K562 (cell line): Measurements from ENCODE around the gene MMEL1. TPM values are rescaled to one million over a fixed set of nuclear protein-coding genes. Genes with fewer than 3 reads are reported as not detected.

Experiments
- ATAC-seq: fragments of 200-7000 bp; cut with Tn5 transposase; 3 replicates; pipeline ENCODE4 v1.9.1; 2020; ENCODE audit warnings: moderate library complexity
- BruUV-seq: library from RNA; stranded (reverse); fragments of 400-500 nt; replicated peaks from 2 replicates; lab custom pipeline; 2021; lab: Mats Ljungman, UMichigan
- CTCF ChIA-PET: fragments of 300-600 bp; formaldehyde crosslinking; extraction: SDS; loops from one replicate; lab custom pipeline; 2021; ENCODE audit warnings: low intra/inter-chr PET ratio; lab: Yijun Ruan, JAX
- POLR2A ChIA-PET: fragments of 300-600, 350-650 bp; sonication (Branson Sonifier 250); formaldehyde crosslinking; extraction: SDS; loops from one replicate; lab custom pipeline; 2021; ENCODE audit warnings: antibody characterized with exemption, inconsistent platforms; lab: Yijun Ruan, JAX
- DNase-seq, 4 experiments: peaks; one replicate each; pipeline versions ENCODE4 v3.0.0 to v3.0.0-alpha.2; 2011 to 2018; ENCODE audit warnings: low spot score in 3 of 4, mixed read lengths in 3 of 4; ENCODE audit errors: extremely low read depth in 1 of 4
- FAIRE-seq: peaks from 2 replicates; lab custom pipeline; 2011; peaks lifted over from hg19 to GRCh38; lab: Jason Lieb, UNC
- H2AFZ ChIP-seq: 2 replicates; pipeline ENCODE4 v1.6.0; 2011; ENCODE audit warnings: low read depth, low read length, control low read depth, inconsistent platforms
- H3K27ac ChIP-seq: fragments of 200-600 bp; 3 replicates; pipeline ENCODE4 v1.8.0; 2011; ENCODE audit warnings: low read depth, mild to moderate bottlenecking, control low read depth, inconsistent platforms, low read length, moderate library complexity, mixed read lengths; ENCODE audit errors: extremely low read depth
- H3K27me3 ChIP-seq, 2 experiments: fragments of 300-600 bp in 1 of 2; 2 replicates in 1 of 2; 3 replicates in 1 of 2; pipeline versions ENCODE4 v1.6.0 to v1.8.0; 2011; ENCODE audit warnings: inconsistent platforms in 2 of 2, low read length in 2 of 2, mild to moderate bottlenecking in 1 of 2, mixed read lengths in 1 of 2, moderate library complexity in 1 of 2; ENCODE audit not compliant: control insufficient read depth in 2 of 2, insufficient read depth in 2 of 2
- H3K36me3 ChIP-seq: fragments of 300-600 bp; 3 replicates; pipeline ENCODE4 v1.8.0; 2011; ENCODE audit warnings: mild to moderate bottlenecking, low read length, inconsistent platforms; ENCODE audit not compliant: control insufficient read depth, insufficient read depth
- H3K4me1 ChIP-seq, 2 experiments: fragments of 200-600 bp in 1 of 2; replicated peaks in 1 of 2; 2 replicates in 1 of 2; 3 replicates in 1 of 2; pipeline versions ENCODE4 v1.5.1 to v1.8.0; 2011; ENCODE audit warnings: inconsistent platforms in 2 of 2, low read length in 2 of 2, mild to moderate bottlenecking in 1 of 2, mixed read lengths in 1 of 2, moderate library complexity in 1 of 2; ENCODE audit not compliant: control insufficient read depth in 2 of 2, insufficient read depth in 2 of 2
- H3K4me2 ChIP-seq: 2 replicates; pipeline ENCODE4 v1.6.1; 2011; ENCODE audit warnings: low read length, control low read depth, inconsistent platforms, mixed read lengths; ENCODE audit not compliant: insufficient read depth
- H3K4me3 ChIP-seq: fragments of 200-600 bp; sonication (generic), shearing (Covaris generic); 2 replicates; pipeline ENCODE4 v1.5.1; 2016; ENCODE audit warnings: control low read depth, inconsistent platforms
- H3K79me2 ChIP-seq: fragments of 200-600 bp; 3 replicates; pipeline ENCODE4 v1.8.0; 2011; ENCODE audit warnings: low read length, inconsistent platforms; ENCODE audit not compliant: control insufficient read depth, insufficient read depth
- H3K9ac ChIP-seq, 2 experiments: 2 replicates each; pipeline versions ENCODE4 v1.6.0 to v1.6.1; 2011; ENCODE audit warnings: low read depth in 2 of 2, low read length in 2 of 2, control low read depth in 1 of 2, inconsistent platforms in 1 of 2, mild to moderate bottlenecking in 1 of 2, mixed read lengths in 1 of 2; ENCODE audit not compliant: insufficient read depth in 1 of 2
- H3K9me1 ChIP-seq: one replicate; pipeline ENCODE4 v1.6.0; 2011; ENCODE audit warnings: inconsistent platforms, mild to moderate bottlenecking, low read length, moderate library complexity; ENCODE audit not compliant: control insufficient read depth, insufficient read depth
- H3K9me3 ChIP-seq: replicated peaks from 2 replicates; pipeline ENCODE4 v1.5.1; 2011; ENCODE audit warnings: low read depth, low read length, inconsistent platforms; ENCODE audit not compliant: control insufficient read depth, insufficient read depth
- H4K20me1 ChIP-seq: replicated peaks from 2 replicates; pipeline ENCODE4 v1.6.1; 2011; ENCODE audit warnings: low read length, inconsistent platforms, mixed read lengths; ENCODE audit not compliant: control insufficient read depth, insufficient read depth
- CTCF ChIP-seq, 3 experiments: IDR thresholded peaks in 2 of 3; conservative IDR thresholded peaks in 1 of 3; 2 replicates each; pipeline ENCODE4 v1.5.1; 2011 to 2012; ENCODE audit warnings: low read length in 3 of 3, mild to moderate bottlenecking in 3 of 3, control low read depth in 2 of 3, improper control_type of control experiment in 1 of 3, inconsistent platforms in 1 of 3, low read depth in 1 of 3, mixed read lengths in 1 of 3, moderate library complexity in 1 of 3; ENCODE audit not compliant: insufficient read depth in 2 of 3
- UBTF ChIP-seq, 2 experiments: IDR thresholded peaks; 2 replicates each; pipeline ENCODE4 v1.6.1; 2012; ENCODE audit warnings: improper control_type of control experiment in 2 of 2, low read depth in 2 of 2, low read length in 2 of 2, borderline replicate concordance in 1 of 2
- VEZF1 ChIP-seq: fragments of 200-800 bp; sonication (Bioruptor generic); IDR thresholded peaks from 2 replicates; pipeline ENCODE4 v1.6.1; 2017; ENCODE audit warnings: missing genetic modification characterization, missing compliant biosample characterization
- ZBTB7A ChIP-seq: IDR thresholded peaks from 2 replicates; pipeline ENCODE4 v1.6.1; 2011; ENCODE audit warnings: low read depth, mild to moderate bottlenecking, low read length, moderate library complexity, borderline replicate concordance; ENCODE audit not compliant: control insufficient read depth
- ZNF263 ChIP-seq: sonication (generic); formaldehyde crosslinking; IDR thresholded peaks from 2 replicates; pipeline ENCODE4 v1.8.0; 2022; ENCODE audit warnings: mild to moderate bottlenecking, missing genetic modification reagents, borderline replicate concordance
- ZNF79 ChIP-seq: fragments of 250-450 bp; sonication (Bioruptor Pico); IDR thresholded peaks from 2 replicates; pipeline ENCODE4 v1.4.0; 2020; ENCODE audit warnings: low read depth, mild to moderate bottlenecking, moderate library complexity
- WGBS: fragments of 100-300 bp; shearing (Covaris generic); methylation state at CpG from one replicate; pipeline ENCODE4 v1.1.6; 2016; ENCODE audit warnings: low coverage, mixed read lengths; ENCODE audit not compliant: insufficient coverage; ENCODE audit errors: missing lambda C conversion rate; 5-methylcytosine and 5-hydroxymethylcytosine counted together
- in situ Hi-C: fragments of 300-500 bp; cut with MboI; formaldehyde crosslinking; loops from 4 replicates; pipeline ENCODE4 v1.15.0; 2018; ENCODE audit warnings: inconsistent platforms, mixed read lengths
- intact Hi-C: fragments of 100-400 bp; cut with micrococcal nuclease; formaldehyde crosslinking; loops from 2 replicates; pipeline ENCODE4 v1.14.2; 2022
- polyA plus RNA-seq, 8 experiments: library from polyadenylated mRNA; depleted of rRNA in 4 of 8; stranded (reverse) in 5 of 8; unstranded in 3 of 8; fragments of >200 nt; fragmentation: Nextera tagmentation in 2 of 8; fragmentation: Illumina TruSeq in 1 of 8; extraction: Ambion mirVana in 2 of 8; extraction: Trizol in 1 of 8; gene quantifications; 2 replicates each; pipeline versions ENCODE4 v1.2.1 to v1.2.3, GENCODE V29; 2011 to 2014; ENCODE audit warnings: inconsistent platforms in 1 of 8, missing spikeins in 1 of 8
- total RNA-seq, 7 experiments: library from RNA; depleted of rRNA in 6 of 7; stranded (reverse); fragments of >200 nt in 6 of 7; fragmentation: Illumina TruSeq in 2 of 7; extraction: Trizol in 2 of 7; gene quantifications; 2 replicates each; pipeline versions ENCODE4 v1.2.1 to v1.2.3, GENCODE V29; 2011 to 2021; ENCODE audit warnings: low replicate concordance in 1 of 7

The MMEL1 gene
- total and polyA plus RNA-seq, 9 of the 15 experiments (the other 6 are each of a cell fraction or from before 2014, with no cell fraction given), result not detected

- no peaks in the 10 kb centered on the region for H3K9me3 ChIP-seq
- H4K20me1 ChIP-seq, result 0 out of 2 replicates have a peak, but pooled peaks cover 11% of the 10 kb centered on the region
- peaks cover 28 to 67% of the 10 kb centered on the region in 2 experiments; a peak in 4 of 5 replicates for H3K27me3 ChIP-seq
- H3K9ac ChIP-seq, result peak overlapping the region in 1 of 2 experiments; percentile 62; a peak in 2 of 4 replicates
- TF ChIP-seq CTCF (IDR thresholded peaks at IDR 0.05 in 2 of 3, conservative IDR thresholded peaks at IDR 0.05 in 1 of 3; ENCODE audit: insufficient read depth in 2 of 3, low read depth in 1 of 3, low read length in 3 of 3), result no peak
- TF ChIP-seq ZNF263 (CRISPR knock-in tag), result peak; percentile 87
- 0 out of 4 replicates have a peak, but pooled peaks of 1 of the 2 experiments have one; percentile 42 for TF ChIP-seq UBTF (IDR thresholded peaks at IDR 0.05; ENCODE audit: borderline replicate concordance in 1 of 2, low read depth in 2 of 2, low read length in 2 of 2)
- 0 out of 2 replicates have a peak, but pooled peaks have one; percentile 12 for TF ChIP-seq ZBTB7A
- TF ChIP-seq ZNF79, result no peak
- peak; percentile 51; the same call in 1 of the 2 replicates for TF ChIP-seq VEZF1 (CRISPR knock-in tag)
- H3K4me2 ChIP-seq, result no peak overlapping the region
- in situ Hi-C loops (no loop called here), intact Hi-C loops (no loop called here)
- H3K79me2 ChIP-seq, result no peaks in the 10 kb centered on the region
- no TSS peak for BruUV-seq
- H3K4me1 ChIP-seq, result peaks cover 0 to 50% of the 10 kb centered on the region in 2 experiments; a peak in 2 of 5 replicates
- no peak overlapping the region for H2AFZ ChIP-seq
- ChIA-PET POLR2A (interaction anchor here (0.5 to 1.2 kb wide), 4 partner anchors 12 to 377 kb away, joined by 3 to 4 read pairs (median 3); no protein-coding TSS in a partner anchor), CTCF (no interaction called here)
- ATAC-seq (peak; percentile 65), DNase-seq (peak in 3 of 4 experiments; percentile 26 to 39 (median 35)), FAIRE-seq (no peak)
- H3K27ac ChIP-seq, result no peak overlapping the region
- no peaks in the 10 kb centered on the region for H3K36me3 ChIP-seq
- 4% methylated on average over 31 of the region's 34 CpGs for WGBS
- H3K9me1 ChIP-seq, result no peaks in the 10 kb centered on the region
- no peak overlapping the region for H3K4me3 ChIP-seq
These were observed 35.1 kb downstream of the MMEL1 start for GRCh38 chr1:2597441-2598328.
